Tibial nerve (tissue), 4 donors: ENCODE measurements around the gene MYLK2.

Experiments
- EP300 ChIP-seq, 2 donors: sonication (generic); formaldehyde crosslinking; IDR thresholded peaks; one replicate each; pipeline ENCODE4 v1.6.1; 2017; ENCODE audit warnings: antibody characterized with exemption in 2 of 2, mild to moderate bottlenecking in 1 of 2
- TF ChIP-seq, protein P1 (sequence below), 5 experiments: fragments of 200-600 bp in 3 of 5; fragments of 450-650 bp in 2 of 5; sonication (generic) in 3 of 5; IDR thresholded peaks; one replicate each; pipeline ENCODE4 v1.5.1; 2016 to 2019; ENCODE audit warnings: antibody characterized with exemption in 5 of 5, mild to moderate bottlenecking in 3 of 5, moderate library complexity in 2 of 5

DNA sequence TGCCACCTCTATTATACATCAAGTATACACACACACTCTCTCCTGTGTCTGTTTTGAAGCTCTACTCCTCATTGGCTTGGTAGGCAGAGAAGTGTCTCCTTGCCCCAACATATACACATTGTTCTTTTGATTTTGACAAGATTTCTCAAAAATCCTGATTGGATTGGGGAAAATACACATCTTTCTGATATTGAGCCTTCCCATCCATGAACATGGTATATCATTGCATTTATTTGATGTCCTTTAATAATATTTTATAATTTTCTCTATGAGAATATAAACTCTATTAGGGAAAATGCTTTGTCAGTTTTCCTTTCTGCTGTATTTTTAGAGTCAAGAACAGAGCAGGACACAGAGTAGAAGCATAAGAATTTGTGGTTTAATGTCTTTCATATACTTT, 58.5 kb downstream of the MYLK2 start:
- TF ChIP-seq, protein P1, sequence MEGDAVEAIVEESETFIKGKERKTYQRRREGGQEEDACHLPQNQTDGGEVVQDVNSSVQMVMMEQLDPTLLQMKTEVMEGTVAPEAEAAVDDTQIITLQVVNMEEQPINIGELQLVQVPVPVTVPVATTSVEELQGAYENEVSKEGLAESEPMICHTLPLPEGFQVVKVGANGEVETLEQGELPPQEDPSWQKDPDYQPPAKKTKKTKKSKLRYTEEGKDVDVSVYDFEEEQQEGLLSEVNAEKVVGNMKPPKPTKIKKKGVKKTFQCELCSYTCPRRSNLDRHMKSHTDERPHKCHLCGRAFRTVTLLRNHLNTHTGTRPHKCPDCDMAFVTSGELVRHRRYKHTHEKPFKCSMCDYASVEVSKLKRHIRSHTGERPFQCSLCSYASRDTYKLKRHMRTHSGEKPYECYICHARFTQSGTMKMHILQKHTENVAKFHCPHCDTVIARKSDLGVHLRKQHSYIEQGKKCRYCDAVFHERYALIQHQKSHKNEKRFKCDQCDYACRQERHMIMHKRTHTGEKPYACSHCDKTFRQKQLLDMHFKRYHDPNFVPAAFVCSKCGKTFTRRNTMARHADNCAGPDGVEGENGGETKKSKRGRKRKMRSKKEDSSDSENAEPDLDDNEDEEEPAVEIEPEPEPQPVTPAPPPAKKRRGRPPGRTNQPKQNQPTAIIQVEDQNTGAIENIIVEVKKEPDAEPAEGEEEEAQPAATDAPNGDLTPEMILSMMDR (IDR thresholded peaks at IDR 0.05), result no peak
- TF ChIP-seq EP300 (IDR thresholded peaks at IDR 0.05), result no peak
